Peyer's patch (tissue), 4 donors: Measurements from ENCODE around the gene PRRT3.

Experiments
- POLR2A ChIP-seq, 2 donors: fragments of 450-650 bp; IDR thresholded peaks; one replicate each; pipeline ENCODE4 v1.5.1; 2017; ENCODE audit warnings: antibody characterized with exemption in 2 of 2, mild to moderate bottlenecking in 2 of 2, moderate library complexity in 2 of 2
- TF ChIP-seq, protein P1 (sequence below), 6 experiments: fragments of 450-650 bp in 4 of 6; fragments of 200-600 bp in 2 of 6; sonication (generic) in 1 of 6; IDR thresholded peaks; one replicate each; pipeline ENCODE4 v1.5.1; 2017 to 2019; ENCODE audit warnings: antibody characterized with exemption in 6 of 6, mild to moderate bottlenecking in 3 of 6, moderate library complexity in 1 of 6

DNA sequence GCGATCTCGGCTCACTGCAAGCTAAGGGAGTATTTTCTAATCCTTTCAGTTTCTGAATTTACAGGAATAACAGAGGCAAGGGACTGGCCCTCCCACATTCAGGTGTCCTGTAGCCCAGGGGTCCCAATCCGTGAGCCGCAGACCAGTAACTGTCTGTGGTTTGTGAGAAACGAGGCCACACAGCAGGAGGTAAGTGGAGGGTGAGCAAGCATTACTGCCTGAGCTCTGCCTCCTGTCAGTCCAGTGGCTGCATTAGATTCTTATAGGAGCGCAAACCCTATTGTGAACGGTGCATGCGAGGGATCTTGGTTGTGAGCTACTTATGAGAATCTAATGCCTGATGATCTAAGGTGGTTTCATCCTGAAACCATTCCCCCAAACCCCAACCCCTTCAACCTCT, 40.3 kb downstream of the PRRT3 start:
- TF ChIP-seq, protein P1, sequence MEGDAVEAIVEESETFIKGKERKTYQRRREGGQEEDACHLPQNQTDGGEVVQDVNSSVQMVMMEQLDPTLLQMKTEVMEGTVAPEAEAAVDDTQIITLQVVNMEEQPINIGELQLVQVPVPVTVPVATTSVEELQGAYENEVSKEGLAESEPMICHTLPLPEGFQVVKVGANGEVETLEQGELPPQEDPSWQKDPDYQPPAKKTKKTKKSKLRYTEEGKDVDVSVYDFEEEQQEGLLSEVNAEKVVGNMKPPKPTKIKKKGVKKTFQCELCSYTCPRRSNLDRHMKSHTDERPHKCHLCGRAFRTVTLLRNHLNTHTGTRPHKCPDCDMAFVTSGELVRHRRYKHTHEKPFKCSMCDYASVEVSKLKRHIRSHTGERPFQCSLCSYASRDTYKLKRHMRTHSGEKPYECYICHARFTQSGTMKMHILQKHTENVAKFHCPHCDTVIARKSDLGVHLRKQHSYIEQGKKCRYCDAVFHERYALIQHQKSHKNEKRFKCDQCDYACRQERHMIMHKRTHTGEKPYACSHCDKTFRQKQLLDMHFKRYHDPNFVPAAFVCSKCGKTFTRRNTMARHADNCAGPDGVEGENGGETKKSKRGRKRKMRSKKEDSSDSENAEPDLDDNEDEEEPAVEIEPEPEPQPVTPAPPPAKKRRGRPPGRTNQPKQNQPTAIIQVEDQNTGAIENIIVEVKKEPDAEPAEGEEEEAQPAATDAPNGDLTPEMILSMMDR (IDR thresholded peaks at IDR 0.05) = no peak
- TF ChIP-seq POLR2A (IDR thresholded peaks at IDR 0.05) = no peak
